CD4-positive, alpha-beta T cell treated with Interleukin-17A for 4 hours (primary cell): ENCODE measurements around the gene INSM2.
A peak's percentile ranks its signal among the peaks of the same experiment; 100 is the strongest.

ENCODE experiments used
- DNase-seq: peaks from one replicate; pipeline ENCODE4 v3.0.0-alpha.2; 2020; ENCODE audit warnings: mixed read lengths

INSM2 gene

GRCh38 chr14:35533357-35534207, at the start of gene INSM2:
Gene INSM2 (plus strand): TSS chr14:35534164. CDS start chr14:35534253, 89 bp downstream.
- peak; percentile 70 for DNase-seq

- no peak for DNase-seq
Observed at GRCh38 chr14:35492569-35493014, 41.4 kb upstream of the INSM2 start.

- DNase-seq: no peak
Observed at GRCh38 chr14:35495278-35495677, 38.7 kb upstream of the INSM2 start.

- DNase-seq: no peak
Observed at GRCh38 chr14:35499180-35499579, 34.8 kb upstream of the INSM2 start.

GRCh38 chr14:35503646-35504045, 30.3 kb upstream of the INSM2 start:
- DNase-seq: no peak

GRCh38 chr14:35504260-35504659, 29.7 kb upstream of the INSM2 start:
- DNase-seq: no peak

DNA sequence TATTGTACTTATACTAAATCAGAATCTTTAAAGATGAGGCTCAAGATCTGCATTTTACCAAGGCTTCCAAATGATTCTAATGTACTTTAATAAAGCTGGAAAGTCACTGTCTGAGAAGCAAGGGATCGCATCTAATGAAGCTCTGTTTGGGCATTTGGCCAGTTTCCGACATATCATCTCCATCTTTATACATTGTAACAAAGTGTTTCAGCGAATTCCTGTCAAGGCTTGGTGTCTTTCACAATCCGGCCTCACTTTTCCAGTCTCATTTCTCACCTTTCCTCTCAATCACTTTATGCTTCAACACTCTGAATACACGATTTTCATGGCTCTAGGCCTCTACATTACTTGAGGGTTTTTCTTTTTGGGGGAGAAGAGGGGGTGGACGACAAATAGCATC, 27.5 kb upstream of the INSM2 start:
- DNase-seq: no peak

DNA sequence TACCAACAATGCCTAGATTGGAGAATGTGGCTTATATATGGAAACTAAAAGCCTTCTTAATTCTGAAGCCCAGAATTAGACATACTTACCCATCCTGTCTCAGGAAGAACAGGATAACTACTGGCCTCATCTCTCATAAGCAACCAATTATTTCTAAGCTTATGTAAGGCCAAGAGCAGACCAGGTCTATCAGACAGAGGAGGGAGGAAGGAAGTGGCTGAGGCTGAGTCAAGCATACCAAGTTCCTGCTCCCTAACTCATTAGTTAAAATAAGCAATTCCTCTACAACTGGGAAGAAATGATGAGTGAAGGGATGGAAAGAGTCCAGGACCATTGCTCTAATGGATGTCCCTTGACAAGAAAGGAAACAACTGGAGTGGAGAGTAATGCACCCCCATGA, 27.0 kb upstream of the INSM2 start:
- DNase-seq: no peak

GRCh38 chr14:35509846-35510245, 24.1 kb upstream of the INSM2 start:
- DNase-seq: no peak

DNA sequence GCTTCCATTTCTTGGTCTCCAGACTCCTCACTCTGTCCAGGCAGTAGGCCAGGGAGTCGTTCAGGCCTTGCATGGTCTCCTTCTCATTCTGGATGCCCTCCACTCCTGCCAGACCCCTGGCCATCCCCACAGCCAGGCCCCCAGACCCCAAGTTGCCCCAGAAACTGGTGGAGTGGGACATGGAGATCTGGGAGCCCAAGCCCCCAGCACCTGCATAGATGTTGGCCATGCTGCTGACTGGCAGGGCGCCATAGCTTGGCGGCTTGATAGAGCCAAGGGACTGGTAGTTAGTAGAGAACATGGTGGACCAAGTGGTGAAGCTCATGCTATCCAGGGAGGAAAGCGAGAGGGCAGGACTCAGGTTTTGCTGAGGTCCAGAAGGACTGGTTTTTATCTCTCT, 21.2 kb upstream of the INSM2 start:
- no peak for DNase-seq

GRCh38 chr14:35515916-35516315, 18.0 kb upstream of the INSM2 start:
- DNase-seq: no peak

DNA sequence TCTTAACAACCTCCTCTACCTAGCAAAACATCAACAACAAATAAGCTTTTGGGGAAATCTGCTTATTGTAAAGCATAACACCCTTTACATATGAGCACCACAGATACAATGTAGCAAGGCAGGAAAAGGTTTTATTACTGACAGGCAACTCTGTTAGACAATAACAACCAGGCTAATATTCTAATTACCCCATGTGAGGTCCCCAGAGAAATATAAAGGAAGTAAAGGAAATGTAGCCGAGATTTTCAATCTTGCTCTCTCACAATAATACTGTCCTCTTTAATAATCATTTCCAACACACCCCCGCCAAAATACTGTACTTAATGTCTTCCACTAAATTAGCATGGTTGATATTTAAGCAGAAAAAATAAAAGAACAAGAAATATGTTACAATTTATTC, 14.0 kb upstream of the INSM2 start:
- DNase-seq: no peak

DNA sequence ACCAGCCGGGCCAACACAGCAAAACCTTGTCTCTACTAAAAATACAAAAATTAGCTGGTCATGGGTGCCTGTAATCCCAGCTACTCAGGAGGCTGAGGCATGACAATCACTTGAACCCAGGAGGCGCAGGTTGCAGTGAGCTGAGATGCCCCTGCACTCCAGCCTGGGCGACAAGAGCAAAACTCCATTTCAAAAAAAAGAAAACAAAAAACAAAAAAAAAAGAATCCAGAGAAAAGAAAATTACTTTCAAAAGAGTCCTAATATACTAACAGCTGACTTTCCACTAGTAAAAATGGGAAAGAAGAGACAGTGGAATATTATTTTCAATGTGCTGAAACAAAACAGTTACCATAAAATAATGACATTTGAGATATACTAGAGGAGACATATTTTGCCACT, 8.3 kb upstream of the INSM2 start:
- DNase-seq: no peak

DNA sequence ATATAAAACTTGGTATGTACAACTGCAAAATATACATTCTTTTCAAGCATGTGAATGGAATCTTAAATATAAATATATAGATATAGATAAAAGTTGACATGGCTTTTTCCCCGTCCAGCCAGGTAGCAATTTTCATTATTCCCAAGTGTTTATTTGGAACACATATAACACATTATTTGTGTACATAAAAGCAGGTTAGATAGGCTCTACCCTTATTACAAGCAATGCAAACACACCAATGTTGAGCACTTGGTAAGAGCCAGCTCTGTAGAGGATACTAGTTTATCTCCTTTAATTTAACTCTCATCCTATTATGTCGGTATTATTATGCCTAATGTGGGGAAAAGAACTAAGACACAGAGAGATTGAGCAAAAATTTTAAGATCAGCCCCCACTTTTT, 7.0 kb upstream of the INSM2 start:
- DNase-seq: no peak

DNA sequence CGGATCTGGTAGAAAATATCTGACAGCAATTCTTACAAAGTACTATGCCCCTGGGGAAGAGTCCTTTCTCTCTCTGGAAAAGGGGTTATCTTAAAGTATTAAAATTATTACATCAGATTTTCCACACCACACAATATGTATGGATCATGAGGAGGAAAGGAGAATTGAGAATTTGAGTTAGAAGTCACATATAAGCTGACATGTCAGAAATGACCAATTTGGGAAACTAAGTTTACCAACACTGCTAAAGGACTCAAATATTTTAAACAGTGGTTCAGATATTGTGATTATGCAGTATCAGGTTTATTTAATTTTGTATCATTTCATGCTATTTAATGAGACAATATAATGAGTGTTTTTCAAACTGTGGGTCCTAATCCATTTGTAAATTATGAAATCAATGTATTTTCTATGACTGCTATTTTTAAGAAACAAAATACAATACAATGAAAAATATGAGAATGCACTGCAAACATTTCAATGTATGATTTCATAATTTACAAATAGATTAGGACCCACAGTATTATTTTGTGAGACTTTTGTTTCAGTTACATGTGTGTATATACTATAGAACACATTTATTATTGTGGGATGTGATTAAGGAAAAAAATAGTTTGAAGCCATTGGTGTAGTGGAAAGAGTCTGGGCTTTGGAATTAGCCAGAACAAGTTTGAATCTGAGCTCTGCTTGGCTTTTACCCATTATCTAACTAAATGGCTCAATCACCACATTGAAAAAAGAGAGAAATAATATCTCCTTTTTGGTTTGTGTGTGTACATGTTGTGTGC, 1.8 kb upstream of the INSM2 start:
- DNase-seq: no peak

DNA sequence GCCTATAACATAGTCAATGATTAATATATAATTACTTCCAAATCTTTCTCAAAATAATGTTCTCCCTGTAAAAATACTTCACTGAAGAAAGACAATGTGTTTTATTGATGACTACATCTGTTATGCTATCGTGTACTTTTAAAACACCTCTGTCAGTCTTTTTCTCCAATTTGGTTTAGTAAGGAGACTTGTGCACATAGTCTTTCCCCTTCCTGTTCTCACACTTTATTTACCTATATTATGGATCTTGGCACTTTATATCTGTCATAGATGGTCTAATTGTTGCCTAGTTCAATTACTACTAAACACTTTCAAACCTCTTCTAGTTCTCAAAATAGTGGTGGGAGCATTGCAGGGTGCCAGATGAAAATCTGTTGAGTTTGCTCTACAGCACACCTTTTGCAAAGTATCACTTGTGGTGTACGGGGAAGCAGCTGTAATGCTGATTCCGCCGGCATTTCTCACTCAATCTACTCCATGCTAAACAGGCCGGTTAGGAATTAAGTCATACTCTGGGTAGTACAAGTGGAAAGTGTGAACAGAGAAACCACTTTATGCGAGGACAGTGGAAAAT, 1.1 kb upstream of the INSM2 start:
- no peak for DNase-seq

GRCh38 chr14:35534208-35534872, 376 bp downstream of the INSM2 start:
- DNase-seq: peak; percentile 11

DNA sequence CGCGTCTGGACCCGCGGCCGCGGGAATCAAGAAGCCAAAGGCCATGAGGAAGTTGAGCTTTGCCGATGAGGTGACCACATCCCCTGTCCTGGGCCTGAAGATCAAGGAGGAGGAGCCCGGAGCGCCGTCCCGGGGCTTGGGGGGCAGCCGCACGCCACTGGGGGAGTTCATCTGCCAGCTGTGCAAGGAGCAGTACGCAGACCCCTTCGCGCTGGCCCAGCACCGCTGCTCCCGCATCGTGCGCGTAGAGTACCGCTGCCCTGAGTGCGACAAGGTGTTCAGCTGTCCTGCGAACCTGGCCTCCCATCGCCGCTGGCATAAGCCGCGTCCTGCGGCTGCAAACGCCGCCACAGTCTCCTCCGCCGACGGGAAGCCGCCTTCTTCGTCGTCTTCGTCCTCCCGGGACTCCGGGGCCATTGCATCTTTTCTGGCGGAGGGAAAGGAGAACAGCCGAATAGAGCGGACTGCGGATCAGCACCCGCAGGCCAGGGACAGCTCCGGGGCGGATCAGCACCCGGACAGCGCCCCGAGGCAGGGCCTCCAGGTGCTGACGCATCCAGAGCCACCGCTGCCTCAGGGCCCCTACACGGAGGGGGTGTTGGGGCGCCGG, 1.0 kb downstream of the INSM2 start:
- peak; percentile 60 for DNase-seq

- DNase-seq: no peak
Observed at GRCh38 chr14:35535483-35536112, 1.6 kb downstream of the INSM2 start.

- no peak for DNase-seq
Observed at GRCh38 chr14:35539969-35540368, 6.0 kb downstream of the INSM2 start.

DNA sequence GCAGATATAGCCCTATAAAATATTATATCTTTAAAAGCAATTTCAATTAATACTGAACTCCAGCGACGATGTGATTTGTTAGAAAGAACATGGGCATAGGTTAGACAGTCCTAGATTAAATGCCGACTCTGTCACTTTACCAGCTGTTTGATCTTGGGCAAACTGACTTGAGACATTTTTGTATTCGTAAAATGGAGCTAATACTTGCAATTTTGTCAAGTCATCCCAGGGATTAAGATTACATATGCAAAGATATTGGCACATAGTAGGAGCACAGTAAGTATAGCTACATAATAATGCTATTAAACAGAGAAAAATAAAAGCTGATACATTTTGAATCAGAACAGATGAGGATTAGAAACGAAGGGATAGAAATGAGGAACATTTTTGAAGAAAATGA, 9.0 kb downstream of the INSM2 start:
- DNase-seq: no peak

GRCh38 chr14:35549551-35549950, 15.6 kb downstream of the INSM2 start:
- DNase-seq: no peak
